Coronary artery (tissue), 2 donors: ENCODE results near the gene KIAA2012.

ENCODE experiments used
- DNase-seq: peaks from one replicate; pipeline ENCODE4 v3.0.0-alpha.2; 2017; ENCODE audit warnings: low spot score
- H3K27ac ChIP-seq, 2 donors: fragments of 200-600 bp; sonication (generic); one replicate each; pipeline ENCODE4 v1.5.1; 2016 to 2019
- H3K4me3 ChIP-seq: fragments of 200-600 bp; sonication (generic); 2 replicates; pipeline ENCODE4 v1.5.1; 2016; ENCODE audit warnings: mild to moderate bottlenecking, moderate library complexity
- CTCF ChIP-seq: fragments of 200-600 bp; sonication (generic); IDR thresholded peaks from one replicate; pipeline ENCODE4 v1.5.1; 2019; ENCODE audit warnings: antibody characterized with exemption

Gene KIAA2012

DNA sequence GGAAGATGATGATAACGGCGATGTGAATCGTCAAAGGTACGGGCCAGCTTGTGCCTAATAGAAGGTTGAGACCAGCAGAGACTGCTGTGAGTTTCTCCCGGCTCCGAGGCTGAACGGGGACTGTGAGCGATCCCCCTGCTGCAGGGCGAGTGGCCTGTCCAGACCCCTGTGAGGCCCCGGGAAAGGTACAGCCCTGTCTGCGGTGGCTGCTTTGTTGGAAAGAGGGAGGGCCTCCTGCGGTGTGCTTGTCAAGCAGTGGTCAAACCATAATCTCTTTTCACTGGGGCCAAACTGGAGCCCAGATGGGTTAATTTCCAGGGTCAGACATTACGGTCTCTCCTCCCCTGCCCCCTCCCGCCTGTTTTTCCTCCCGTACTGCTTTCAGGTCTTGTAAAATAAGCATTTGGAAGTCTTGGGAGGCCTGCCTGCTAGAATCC, 36.4 kb upstream of the KIAA2012 start:
- TF ChIP-seq CTCF: no peak
- peak overlapping the region; percentile 86 for H3K4me3 ChIP-seq
- peak overlapping the region in 1 of 2 donors; percentile 58 for H3K27ac ChIP-seq
- DNase-seq: no peak

DNA sequence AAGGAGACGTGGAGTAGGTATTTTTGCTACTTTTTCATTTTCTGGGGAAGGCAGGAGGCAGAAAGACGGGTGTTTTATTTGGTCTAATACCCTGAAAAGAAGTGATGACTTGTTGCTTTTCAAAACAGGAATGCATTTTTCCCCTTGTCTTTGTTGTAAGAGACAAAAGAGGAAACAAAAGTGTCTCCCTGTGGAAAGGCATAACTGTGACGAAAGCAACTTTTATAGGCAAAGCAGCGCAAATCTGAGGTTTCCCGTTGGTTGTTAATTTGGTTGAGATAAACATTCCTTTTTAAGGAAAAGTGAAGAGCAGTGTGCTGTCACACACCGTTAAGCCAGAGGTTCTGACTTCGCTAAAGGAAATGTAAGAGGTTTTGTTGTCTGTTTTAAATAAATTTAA, 36.0 kb upstream of the KIAA2012 start:
- H3K4me3 ChIP-seq: peak overlapping the region; percentile 86

DNA sequence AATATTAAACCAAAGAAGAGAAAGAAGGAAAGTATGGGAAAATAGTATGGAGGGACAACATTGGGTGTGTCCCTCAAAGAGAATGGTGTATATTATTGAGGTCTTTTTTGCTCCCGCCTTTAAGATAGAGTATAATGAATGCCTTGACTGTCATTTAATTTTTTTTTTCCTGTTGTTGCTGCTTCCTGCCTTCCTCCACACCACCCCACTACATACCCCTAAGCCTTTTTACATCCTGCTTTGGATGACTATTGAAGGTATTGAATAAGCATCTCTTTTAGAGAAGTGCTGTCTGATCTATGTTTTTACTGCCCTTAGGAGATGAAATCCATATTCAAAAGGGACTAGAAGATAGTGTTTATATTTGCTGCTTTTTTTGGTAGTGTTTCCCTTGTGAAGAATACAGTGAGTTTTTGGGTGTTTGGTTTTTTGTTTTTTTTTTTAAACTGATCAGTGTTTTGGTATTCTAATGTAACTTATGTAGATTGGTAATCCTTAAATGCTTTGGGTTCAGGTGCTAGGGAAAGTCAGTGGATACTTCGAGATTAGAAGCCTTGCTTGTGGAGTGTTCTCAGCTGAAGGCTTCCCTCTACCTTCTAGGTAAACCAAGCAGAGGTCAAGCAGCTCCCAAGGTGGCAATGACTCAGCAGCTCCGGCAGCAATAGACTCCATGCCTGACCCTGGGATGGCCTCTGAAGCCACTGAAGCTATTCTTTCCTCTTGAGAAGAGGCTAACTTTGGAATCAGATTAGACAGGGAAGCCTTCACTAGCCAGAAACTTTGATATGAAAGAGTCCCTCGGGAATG, 34.4 kb upstream of the KIAA2012 start:
- TF ChIP-seq CTCF: no peak
- no peak for DNase-seq
- Histone ChIP-seq H3K27ac (no peak overlapping the region), H3K4me3 (peak overlapping the region; percentile 26)

More for the DNA sequence above, 36.0 kb upstream of the KIAA2012 start:
- no peak for TF ChIP-seq CTCF
- H3K27ac ChIP-seq: peak overlapping the region in 1 of 2 donors; percentile 58
- DNase-seq: no peak

GRCh38 chr2:202039278-202040078, 33.6 kb upstream of the KIAA2012 start:
- no peak for TF ChIP-seq CTCF
- Histone ChIP-seq H3K4me3 (no peak overlapping the region), H3K27ac (no peak overlapping the region)
- DNase-seq: no peak

- DNase-seq: no peak
- TF ChIP-seq CTCF: no peak
- Histone ChIP-seq H3K4me3 (no peak overlapping the region), H3K27ac (no peak overlapping the region)
Observed at GRCh38 chr2:202040079-202040844, 32.8 kb upstream of the KIAA2012 start.

GRCh38 chr2:202042444-202042843, 30.6 kb upstream of the KIAA2012 start:
- no peak overlapping the region for H3K4me3 ChIP-seq
- TF ChIP-seq CTCF: no peak
- H3K27ac ChIP-seq: no peak overlapping the region
- no peak for DNase-seq
